ENCODE results near the gene IRX4. TPM values are rescaled to one million over a fixed set of nuclear protein-coding genes. Genes with fewer than 3 reads are reported as not detected.
A peak's percentile ranks its signal among the peaks of the same experiment; 100 is the strongest.

IRX4 gene
- total and polyA plus RNA-seq, 9 of the 15 experiments (the other 6 are each of a cell fraction or from before 2014, with no cell fraction given), result not detected

GRCh38 chr5:1840741-1841521 is 41.8 kb downstream of the IRX4 start:
- ChIA-PET POLR2A (interaction anchor here (0.7 to 1.9 kb wide), 2 partner anchors 12 to 125 kb away, joined by 4 to 5 read pairs; no protein-coding TSS in a partner anchor), CTCF (ENCODE audit: low intra/inter-chr PET ratio) (no interaction called here)
- no TSS peak for BruUV-seq (replicated peaks)
- Histone ChIP-seq H3K4me1 (replicated peaks in 1 of 2; ENCODE audit: control insufficient read depth in 2 of 2, insufficient read depth in 2 of 2, low read length in 2 of 2) (peaks cover 0 to 23% of the 10 kb centered on the region in 2 experiments; a peak in 2 of 5 replicates), H3K27ac (ENCODE audit: extremely low read depth, low read depth, low read length) (no peak overlapping the region; the same call in 2 of the 3 replicates), H3K36me3 (ENCODE audit: control insufficient read depth, insufficient read depth, low read length) (no peaks in the 10 kb centered on the region), H3K9me3 (replicated peaks; ENCODE audit: control insufficient read depth, insufficient read depth, low read depth, low read length) (no peaks in the 10 kb centered on the region), H3K27me3 (ENCODE audit: control insufficient read depth in 2 of 2, insufficient read depth in 2 of 2, low read length in 2 of 2) (peaks cover 60 to 61% of the 10 kb centered on the region in 2 experiments), H3K79me2 (ENCODE audit: control insufficient read depth, insufficient read depth, low read length) (no peaks in the 10 kb centered on the region), H3K4me3 (no peak overlapping the region), H3K9me1 (ENCODE audit: control insufficient read depth, insufficient read depth, low read length) (no peaks in the 10 kb centered on the region), H3K4me2 (ENCODE audit: insufficient read depth, low read length) (no peak overlapping the region), H2AFZ (ENCODE audit: low read depth, low read length) (no peak overlapping the region), H4K20me1 (replicated peaks; ENCODE audit: control insufficient read depth, insufficient read depth, low read length) (peaks cover 21% of the 10 kb centered on the region), H3K9ac (ENCODE audit: insufficient read depth in 1 of 2, low read depth in 2 of 2, low read length in 2 of 2) (no peak overlapping the region)
- FAIRE-seq, result no peak
- DNase-seq (ENCODE audit: extremely low read depth in 1 of 4, low spot score in 3 of 4), result no peak
- WGBS (ENCODE audit: insufficient coverage, low coverage, missing lambda C conversion rate), result 3% methylated on average over 31 of the region's 31 CpGs
- in situ Hi-C loops (cut with MboI) (no loop called here), intact Hi-C loops (cut with micrococcal nuclease) (no loop called here)
- ATAC-seq, result peak; percentile 24
- peak; percentile 15; the same call in 1 of the 2 replicates for TF ChIP-seq TFAP4 (CRISPR knock-in tag; IDR thresholded peaks at IDR 0.05; ENCODE audit: borderline replicate concordance)
- TF ChIP-seq RBM25 (IDR thresholded peaks at IDR 0.05; ENCODE audit: low read depth, low read length, severe bottlenecking), result no peak

- H3K9me3 ChIP-seq (replicated peaks; ENCODE audit: control insufficient read depth, insufficient read depth, low read depth, low read length), result no peaks in the 10 kb centered on the region
- H3K4me2 ChIP-seq (ENCODE audit: insufficient read depth, low read length), result no peak overlapping the region
- H3K9ac ChIP-seq (ENCODE audit: insufficient read depth in 1 of 2, low read depth in 2 of 2, low read length in 2 of 2), result no peak overlapping the region
- H4K20me1 ChIP-seq (replicated peaks; ENCODE audit: control insufficient read depth, insufficient read depth, low read length), result peaks cover 22% of the 10 kb centered on the region
- H3K79me2 ChIP-seq (ENCODE audit: control insufficient read depth, insufficient read depth, low read length), result no peaks in the 10 kb centered on the region
- WGBS (ENCODE audit: insufficient coverage, low coverage, missing lambda C conversion rate), result 8% methylated on average over 20 of the region's 20 CpGs
- no peak overlapping the region for H3K27ac ChIP-seq (ENCODE audit: extremely low read depth, low read depth, low read length)
- no TSS peak for BruUV-seq (replicated peaks)
- POLR2A ChIA-PET, result interaction anchor here (1.9 kb wide), 1 partner anchor 11 kb away, joined by 5 read pairs; no protein-coding TSS in a partner anchor
- peaks cover 0 to 23% of the 10 kb centered on the region in 2 experiments; a peak in 2 of 5 replicates for H3K4me1 ChIP-seq (replicated peaks in 1 of 2; ENCODE audit: control insufficient read depth in 2 of 2, insufficient read depth in 2 of 2, low read length in 2 of 2)
- no peak overlapping the region for H2AFZ ChIP-seq (ENCODE audit: low read depth, low read length)
- no peaks in the 10 kb centered on the region for H3K9me1 ChIP-seq (ENCODE audit: control insufficient read depth, insufficient read depth, low read length)
- H3K36me3 ChIP-seq (ENCODE audit: control insufficient read depth, insufficient read depth, low read length), result no peaks in the 10 kb centered on the region
- no peak for FAIRE-seq
- H3K27me3 ChIP-seq (ENCODE audit: control insufficient read depth in 2 of 2, insufficient read depth in 2 of 2, low read length in 2 of 2), result peaks cover 67 to 68% of the 10 kb centered on the region in 2 experiments
- no peak for DNase-seq (ENCODE audit: extremely low read depth in 1 of 4, low spot score in 3 of 4)
- ATAC-seq, result no peak
- in situ Hi-C loops (cut with MboI) (no loop called here), intact Hi-C loops (cut with micrococcal nuclease) (no loop called here)
- CTCF ChIA-PET (ENCODE audit: low intra/inter-chr PET ratio), result no interaction called here
- H3K4me3 ChIP-seq, result no peak overlapping the region
- TF ChIP-seq ZNF224 (CRISPR knock-in tag; IDR thresholded peaks at IDR 0.05) (no peak), ZNF449 (CRISPR knock-in tag; IDR thresholded peaks at IDR 0.05) (no peak)
Measured at GRCh38 chr5:1840071-1840547, 42.6 kb downstream of the IRX4 start.

Measured in K562 (cell line).